ENCODE results near the gene ADCY6.

DNA sequence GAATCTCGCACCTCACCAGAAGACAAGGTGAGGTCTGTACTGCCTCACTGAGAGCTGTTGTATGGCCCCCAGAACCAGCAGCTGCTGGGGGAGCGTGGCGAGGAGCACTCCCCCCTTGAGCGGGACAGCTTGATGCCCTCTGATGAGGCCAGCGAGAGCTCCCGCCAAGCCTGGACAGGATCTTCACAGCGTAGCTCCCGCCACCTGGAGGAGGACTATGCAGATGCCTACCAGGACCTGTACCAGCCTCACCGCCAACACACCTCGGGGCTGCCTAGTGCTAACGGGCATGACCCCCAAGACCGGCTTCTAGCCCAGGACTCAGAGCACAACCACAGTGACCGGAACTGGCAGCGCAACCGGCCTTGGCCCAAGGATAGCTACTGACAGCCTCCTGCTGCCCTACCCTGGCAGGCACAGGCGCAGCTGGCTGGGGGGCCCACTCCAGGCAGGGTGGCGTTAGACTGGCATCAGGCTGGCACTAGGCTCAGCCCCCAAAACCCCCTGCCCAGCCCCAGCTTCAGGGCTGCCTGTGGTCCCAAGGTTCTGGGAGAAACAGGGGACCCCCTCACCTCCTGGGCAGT is 38.7 kb upstream of the ADCY6 start:
- no peak for TF ChIP-seq EP300 (IDR thresholded peaks at IDR 0.05; ENCODE audit: borderline replicate concordance)
- TF ChIP-seq FOXM1 (IDR thresholded peaks at IDR 0.05; ENCODE audit: borderline replicate concordance, low read depth): no peak
- no peak for TF ChIP-seq CREB1 (IDR thresholded peaks at IDR 0.05; ENCODE audit: low read depth)
- TF ChIP-seq TCF12 (IDR thresholded peaks at IDR 0.05; ENCODE audit: low read depth): no peak
- TF ChIP-seq NFIC (IDR thresholded peaks at IDR 0.05): no peak
- TF ChIP-seq YY1 (IDR thresholded peaks at IDR 0.05; ENCODE audit: low read depth): no peak
- TF ChIP-seq, protein P1, sequence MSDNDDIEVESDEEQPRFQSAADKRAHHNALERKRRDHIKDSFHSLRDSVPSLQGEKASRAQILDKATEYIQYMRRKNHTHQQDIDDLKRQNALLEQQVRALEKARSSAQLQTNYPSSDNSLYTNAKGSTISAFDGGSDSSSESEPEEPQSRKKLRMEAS (IDR thresholded peaks at IDR 0.05): no peak
- TF ChIP-seq ZBTB7A (IDR thresholded peaks at IDR 0.05; ENCODE audit: low read depth): no peak
